ENCODE data around the gene DOCK1. TPM values are rescaled to one million over a fixed set of nuclear protein-coding genes. Genes with fewer than 3 reads are reported as not detected.
"Not testable (repeated sequence)": the region's sequence is repeated elsewhere in the genome, so short reads cannot be mapped to it uniquely, and the experiment has no call there.

DOCK1 gene
- total RNA-seq, 2 experiments from 2014 or later, result 0.75 to 0.81 TPM

DNA sequence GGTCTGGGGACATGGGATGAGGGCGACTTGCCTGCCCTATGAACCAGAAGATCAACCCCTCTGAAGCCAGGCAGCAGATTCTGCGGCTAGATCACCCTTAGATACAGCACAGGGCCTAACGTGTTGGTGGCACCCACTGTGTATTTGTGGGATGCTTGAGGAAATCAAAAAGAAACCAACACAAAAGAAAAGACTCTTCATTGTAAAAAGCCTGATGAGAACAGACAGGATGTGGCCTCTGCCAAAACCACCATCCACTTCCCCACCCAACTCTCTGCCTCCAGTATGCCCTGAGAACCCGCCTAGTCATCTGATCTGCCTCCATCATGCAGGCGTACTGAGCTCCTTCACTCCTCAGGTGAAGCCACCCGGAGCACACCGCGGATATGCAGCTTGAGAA lies 388.4 kb downstream of the DOCK1 start:
- ChIA-PET CTCF (interaction anchor here (0.6 kb wide), 2 partner anchors 53 to 1572 kb away, joined by 3 read pairs; no protein-coding TSS in a partner anchor), POLR2A (no interaction called here)
- H3K4me1 Mint-ChIP-seq, result peaks cover 41% of the 10 kb centered on the region
- no peak overlapping the region for H3K4me3 Mint-ChIP-seq
- peaks cover 2% of the 10 kb centered on the region for H3K9me3 Mint-ChIP-seq (ENCODE audit: low read depth)
- peaks cover 36% of the 10 kb centered on the region for H3K27me3 Mint-ChIP-seq
- intact Hi-C loops (cut with DNase I, micrococcal nuclease), result no loop called here
- ATAC-seq (peak; percentile 98), DNase-seq (peak; percentile 80)
- peak overlapping the region; percentile 74 for H3K27ac Mint-ChIP-seq
- no peaks in the 10 kb centered on the region for H3K36me3 Mint-ChIP-seq (ENCODE audit: low read depth)

DNA sequence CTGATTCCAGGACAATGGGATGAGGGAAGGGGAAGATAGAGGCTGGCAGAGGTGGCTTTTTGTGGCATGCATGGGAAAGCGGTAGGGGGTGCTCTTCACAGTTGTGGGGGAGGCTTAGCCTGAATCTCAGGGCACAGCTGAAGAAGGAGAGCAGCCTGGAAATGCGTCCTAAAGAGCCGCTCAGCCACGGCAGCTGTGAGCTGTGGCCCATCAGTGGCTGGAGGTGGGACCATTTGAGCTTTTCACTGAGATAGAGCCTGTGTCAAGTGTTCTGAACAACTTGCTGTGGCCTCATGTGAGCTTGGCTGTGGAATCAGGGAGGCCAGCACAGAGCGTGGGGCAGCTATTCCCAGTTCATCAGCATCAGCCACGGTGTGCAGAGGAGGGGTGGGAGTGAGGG lies 391.5 kb downstream of the DOCK1 start:
- Mint-ChIP-seq H3K27me3 (peaks cover 30% of the 10 kb centered on the region), H3K4me3 (no peak overlapping the region), H3K36me3 (ENCODE audit: low read depth) (no peaks in the 10 kb centered on the region), H3K9me3 (ENCODE audit: low read depth) (no peaks in the 10 kb centered on the region), H3K4me1 (peaks cover 41% of the 10 kb centered on the region), H3K27ac (no peak overlapping the region)
- CTCF ChIA-PET, result no interaction called here
- ATAC-seq (no peak), DNase-seq (no peak)
- POLR2A ChIA-PET, result no interaction called here
- intact Hi-C loops (cut with DNase I, micrococcal nuclease), result no loop called here

- Mint-ChIP-seq H3K36me3 (ENCODE audit: low read depth) (no peaks in the 10 kb centered on the region), H3K9me3 (ENCODE audit: low read depth) (no peaks in the 10 kb centered on the region), H3K27me3 (peaks cover 19% of the 10 kb centered on the region), H3K4me3 (no peak overlapping the region), H3K27ac (no peak overlapping the region), H3K4me1 (peaks cover 25% of the 10 kb centered on the region)
- intact Hi-C loops (cut with DNase I, micrococcal nuclease), result no loop called here
- ChIA-PET CTCF (no interaction called here), POLR2A (no interaction called here)
- ATAC-seq, result no peak
- DNase-seq, result no peak
Observed at GRCh38 chr10:127298381-127298780, 393.2 kb downstream of the DOCK1 start.

- H3K36me3 Mint-ChIP-seq (ENCODE audit: low read depth); H3K9me3 Mint-ChIP-seq (ENCODE audit: low read depth); DNase-seq; POLR2A ChIA-PET; ATAC-seq; intact Hi-C loops (cut with DNase I, micrococcal nuclease); H3K4me3 Mint-ChIP-seq; CTCF ChIA-PET; H3K27ac Mint-ChIP-seq: not testable (repeated sequence)
- peaks cover 15% of the 10 kb centered on the region for H3K27me3 Mint-ChIP-seq
- H3K4me1 Mint-ChIP-seq, result peaks cover 17% of the 10 kb centered on the region
Observed at GRCh38 chr10:127299192-127299591, 394.0 kb downstream of the DOCK1 start.

DNA sequence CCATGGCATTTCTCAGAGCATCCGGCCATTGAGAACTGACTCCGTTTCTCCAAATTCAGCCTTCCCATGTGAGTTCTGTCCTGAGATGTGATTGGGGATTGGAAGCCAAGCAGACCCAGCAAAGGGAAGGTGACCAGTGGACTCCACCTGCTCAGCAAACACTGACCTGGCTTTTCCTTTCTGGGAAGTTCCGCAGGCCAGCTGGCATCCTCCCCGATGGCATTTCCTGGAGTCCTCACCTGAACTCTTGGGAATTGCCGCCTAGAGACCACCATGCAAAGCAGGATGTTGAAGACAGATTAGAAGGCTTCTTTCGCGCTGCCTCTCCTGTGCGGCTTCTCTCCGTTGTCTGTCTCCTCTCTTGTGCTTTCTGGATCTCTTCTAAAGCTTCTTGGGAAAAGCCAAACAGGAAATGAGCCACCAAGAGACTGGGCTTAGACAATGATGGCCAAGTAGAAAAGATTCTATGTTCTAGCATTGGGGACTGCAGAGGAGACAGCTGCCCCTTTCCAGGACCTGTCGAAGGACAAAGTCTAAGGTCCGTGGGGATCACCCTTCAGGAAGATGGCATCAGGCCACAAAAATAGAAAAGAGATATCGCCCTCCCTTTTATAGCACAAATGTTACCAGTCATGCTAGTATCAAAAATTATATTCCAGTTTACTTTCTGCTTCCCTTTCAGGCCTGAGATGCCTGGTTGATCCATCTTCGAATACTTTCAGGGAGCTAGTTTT lies 394.9 kb downstream of the DOCK1 start:
- peaks cover 10% of the 10 kb centered on the region for H3K4me1 Mint-ChIP-seq
- no peaks in the 10 kb centered on the region for H3K9me3 Mint-ChIP-seq (ENCODE audit: low read depth)
- intact Hi-C loops (cut with DNase I, micrococcal nuclease), result no loop called here
- peaks cover 17% of the 10 kb centered on the region for H3K27me3 Mint-ChIP-seq
- no peak overlapping the region for H3K4me3 Mint-ChIP-seq
- CTCF ChIA-PET, result no interaction called here
- DNase-seq (no peak), ATAC-seq (no peak)
- no peaks in the 10 kb centered on the region for H3K36me3 Mint-ChIP-seq (ENCODE audit: low read depth)
- POLR2A ChIA-PET, result no interaction called here
- no peak overlapping the region for H3K27ac Mint-ChIP-seq

DNA sequence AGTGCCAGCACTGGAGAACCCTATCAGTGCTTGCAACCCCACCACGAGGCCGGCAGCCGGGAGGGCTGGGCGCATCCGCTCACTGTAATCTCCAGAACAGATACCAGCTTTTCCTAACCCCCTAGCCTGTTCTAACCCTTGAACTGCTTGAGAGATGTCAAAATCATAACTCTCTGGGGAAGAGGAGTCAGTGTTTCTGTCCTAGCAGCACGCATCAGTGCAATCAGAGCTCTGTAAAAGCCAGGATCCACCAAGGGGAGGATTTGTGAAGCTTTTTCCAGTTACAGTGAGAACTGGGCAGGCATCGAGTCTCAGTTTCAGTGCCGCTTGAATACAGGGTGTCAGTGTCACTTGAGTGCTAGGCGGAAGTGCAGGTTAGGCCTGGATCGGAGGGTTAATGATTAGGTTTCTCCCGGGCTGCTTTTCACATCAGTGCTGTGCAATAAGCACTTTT lies 395.7 kb downstream of the DOCK1 start:
- no peak for ATAC-seq
- H3K27me3 Mint-ChIP-seq, result peaks cover 16% of the 10 kb centered on the region
- H3K9me3 Mint-ChIP-seq (ENCODE audit: low read depth), result no peaks in the 10 kb centered on the region
- ChIA-PET POLR2A (no interaction called here), CTCF (no interaction called here)
- peaks cover 2% of the 10 kb centered on the region for H3K4me1 Mint-ChIP-seq
- no peak overlapping the region for H3K4me3 Mint-ChIP-seq
- H3K27ac Mint-ChIP-seq, result no peak overlapping the region
- no peak for DNase-seq
- H3K36me3 Mint-ChIP-seq (ENCODE audit: low read depth), result no peaks in the 10 kb centered on the region
- intact Hi-C loops (cut with DNase I, micrococcal nuclease), result no loop called here

DNA sequence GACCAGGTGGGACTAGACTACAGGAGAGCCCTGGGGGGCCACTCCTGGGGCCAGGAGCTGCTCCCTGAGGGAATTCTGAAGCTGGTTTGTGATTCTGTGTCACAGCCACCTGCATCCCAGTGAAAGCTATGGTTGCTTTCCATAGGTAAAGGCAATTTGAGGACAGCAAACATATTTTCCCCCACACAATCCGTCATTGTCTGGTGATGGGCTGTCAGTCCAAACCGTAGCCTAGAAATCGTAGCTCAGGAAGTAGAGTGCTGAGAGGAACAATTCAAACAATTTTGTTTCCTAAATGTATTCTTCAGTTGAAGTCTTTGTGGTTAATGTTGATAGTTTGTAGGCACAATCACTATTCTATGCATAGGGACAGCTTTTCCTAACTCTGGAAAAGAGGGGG lies 397.1 kb downstream of the DOCK1 start:
- Mint-ChIP-seq H3K27me3 (peaks cover 4% of the 10 kb centered on the region), H3K4me1 (no peaks in the 10 kb centered on the region), H3K4me3 (no peak overlapping the region)

DNA sequence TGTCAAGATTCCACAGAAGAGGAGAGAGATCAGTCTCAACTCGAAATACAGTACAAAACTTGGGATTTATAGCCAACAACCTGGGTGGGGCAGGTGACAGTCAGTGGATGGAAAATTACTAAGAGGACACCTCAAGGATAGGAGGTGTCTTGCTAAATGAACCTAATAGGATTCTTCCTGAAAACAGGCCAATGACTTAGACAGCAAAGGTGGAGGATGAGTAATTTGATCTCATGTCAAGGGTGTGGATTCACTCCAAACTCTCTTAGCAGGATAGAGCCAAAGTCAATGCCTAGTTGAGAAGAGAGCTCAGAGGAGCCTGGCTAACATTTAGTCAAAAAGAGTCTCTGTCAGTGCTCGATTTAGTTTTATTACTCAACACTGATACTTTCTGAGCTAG lies 397.9 kb downstream of the DOCK1 start:
- no peaks in the 10 kb centered on the region for H3K9me3 Mint-ChIP-seq (ENCODE audit: low read depth)
- H3K4me3 Mint-ChIP-seq, result no peak overlapping the region
- CTCF ChIA-PET, result no interaction called here

More for the DNA sequence above, 397.1 kb downstream of the DOCK1 start:
- ATAC-seq (no peak), DNase-seq (no peak)
- ChIA-PET CTCF (no interaction called here), POLR2A (no interaction called here)
- intact Hi-C loops (cut with DNase I, micrococcal nuclease), result no loop called here
- Mint-ChIP-seq H3K36me3 (ENCODE audit: low read depth) (no peaks in the 10 kb centered on the region), H3K9me3 (ENCODE audit: low read depth) (no peaks in the 10 kb centered on the region), H3K27ac (no peak overlapping the region)

GRCh38 chr10:127303746-127304145 lies 398.5 kb downstream of the DOCK1 start:
- Mint-ChIP-seq H3K27me3 (peaks cover 8% of the 10 kb centered on the region), H3K4me3 (no peak overlapping the region), H3K27ac (no peak overlapping the region), H3K4me1 (no peaks in the 10 kb centered on the region), H3K36me3 (ENCODE audit: low read depth) (no peaks in the 10 kb centered on the region), H3K9me3 (ENCODE audit: low read depth) (no peaks in the 10 kb centered on the region)
- DNase-seq (no peak), ATAC-seq (no peak)
- ChIA-PET POLR2A (no interaction called here), CTCF (no interaction called here)
- intact Hi-C loops (cut with DNase I, micrococcal nuclease), result no loop called here

More for the DNA sequence above, 397.9 kb downstream of the DOCK1 start:
- DNase-seq, result no peak
- no peaks in the 10 kb centered on the region for H3K4me1 Mint-ChIP-seq
- H3K27ac Mint-ChIP-seq, result no peak overlapping the region
- intact Hi-C loops (cut with DNase I, micrococcal nuclease), result no loop called here
- H3K27me3 Mint-ChIP-seq, result peaks cover 6% of the 10 kb centered on the region
- POLR2A ChIA-PET, result no interaction called here
- H3K36me3 Mint-ChIP-seq (ENCODE audit: low read depth), result no peaks in the 10 kb centered on the region
- no peak for ATAC-seq

DNA sequence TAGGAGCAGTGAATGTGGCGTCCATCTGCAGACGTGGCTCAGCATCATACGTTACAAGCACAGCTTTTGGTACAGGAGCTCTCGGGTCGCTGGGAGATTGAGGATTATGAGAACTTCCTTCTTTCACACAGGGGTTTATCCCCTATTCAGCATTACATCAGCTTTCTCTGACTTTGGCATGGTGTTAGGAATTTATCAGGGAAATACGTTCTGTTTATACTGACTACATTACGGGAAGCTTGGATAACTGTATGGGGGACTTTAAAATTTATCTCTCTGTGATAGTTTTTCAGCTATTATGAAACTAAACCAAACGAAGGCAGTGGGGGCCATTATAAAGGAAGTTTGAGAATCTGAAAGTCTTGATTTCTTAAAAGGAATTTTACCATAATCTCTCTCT lies 401.3 kb downstream of the DOCK1 start:
- CTCF ChIA-PET, result no interaction called here
- Mint-ChIP-seq H3K9me3 (ENCODE audit: low read depth) (no peaks in the 10 kb centered on the region), H3K27me3 (peaks cover 8% of the 10 kb centered on the region), H3K36me3 (ENCODE audit: low read depth) (no peaks in the 10 kb centered on the region), H3K4me1 (no peaks in the 10 kb centered on the region), H3K4me3 (no peak overlapping the region), H3K27ac (no peak overlapping the region)
- POLR2A ChIA-PET, result no interaction called here
- no peak for ATAC-seq
- DNase-seq, result no peak
- intact Hi-C loops (cut with DNase I, micrococcal nuclease), result no loop called here

DNA sequence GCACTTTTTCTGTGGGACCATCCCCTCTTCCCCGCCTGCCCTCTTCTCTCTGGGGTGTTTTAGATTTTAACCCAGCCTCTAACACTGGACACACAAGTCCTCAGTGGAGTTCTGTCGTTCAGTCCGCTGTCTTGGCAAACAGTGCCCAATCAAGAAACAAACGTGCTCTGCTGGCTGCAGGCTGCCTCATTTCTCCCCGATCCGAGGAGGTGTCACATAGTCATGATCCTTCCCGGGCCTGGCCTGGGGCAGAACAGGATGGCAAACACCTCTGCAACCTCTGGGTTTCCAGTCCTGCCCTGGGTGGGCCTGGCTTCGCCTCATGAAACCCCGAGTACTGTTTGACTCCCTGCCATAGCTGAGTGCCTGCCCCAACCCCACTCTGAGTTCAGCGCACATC lies 402.1 kb downstream of the DOCK1 start:
- Mint-ChIP-seq H3K4me3 (no peak overlapping the region), H3K4me1 (no peaks in the 10 kb centered on the region), H3K27ac (no peak overlapping the region), H3K9me3 (ENCODE audit: low read depth) (no peaks in the 10 kb centered on the region), H3K27me3 (peaks cover 7% of the 10 kb centered on the region), H3K36me3 (ENCODE audit: low read depth) (no peaks in the 10 kb centered on the region)
- ChIA-PET CTCF (no interaction called here), POLR2A (no interaction called here)
- intact Hi-C loops (cut with DNase I, micrococcal nuclease), result no loop called here
- ATAC-seq (no peak), DNase-seq (no peak)

GRCh38 chr10:127308031-127308430 lies 402.8 kb downstream of the DOCK1 start:
- Mint-ChIP-seq H3K4me1 (no peaks in the 10 kb centered on the region), H3K9me3 (ENCODE audit: low read depth) (no peaks in the 10 kb centered on the region), H3K27me3 (peaks cover 10% of the 10 kb centered on the region), H3K36me3 (ENCODE audit: low read depth) (no peaks in the 10 kb centered on the region), H3K27ac (no peak overlapping the region), H3K4me3 (no peak overlapping the region)
- POLR2A ChIA-PET, result no interaction called here
- DNase-seq, result no peak
- no peak for ATAC-seq
- CTCF ChIA-PET, result no interaction called here
- intact Hi-C loops (cut with DNase I, micrococcal nuclease), result no loop called here

All from activated CD4-positive, alpha-beta T cell treated with anti-CD3 and anti-CD28 coated beads for 36 hours (primary cell).